Measurements from ENCODE around the gene MRAP.

DNA sequence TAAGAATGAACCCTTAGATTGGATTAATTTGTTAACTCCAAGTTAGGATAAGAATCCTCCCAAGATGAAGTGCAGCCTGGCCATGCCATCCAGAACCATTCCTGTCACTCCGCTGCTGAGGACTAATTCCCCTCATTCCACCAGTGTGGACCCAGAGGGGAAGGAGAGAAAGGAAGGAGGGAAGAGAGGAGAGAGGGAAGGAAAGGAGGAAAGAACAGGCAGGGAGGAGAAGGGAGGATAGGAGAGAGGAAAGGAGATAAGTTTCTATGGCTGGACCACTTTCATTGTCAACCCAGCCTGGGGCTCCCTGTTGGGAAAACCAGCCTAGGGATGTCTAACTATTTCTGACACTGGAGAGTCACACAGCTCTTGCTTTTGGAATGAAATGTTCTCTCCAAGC is 4.7 kb downstream of the MRAP start:
- TF ChIP-seq, protein P1, sequence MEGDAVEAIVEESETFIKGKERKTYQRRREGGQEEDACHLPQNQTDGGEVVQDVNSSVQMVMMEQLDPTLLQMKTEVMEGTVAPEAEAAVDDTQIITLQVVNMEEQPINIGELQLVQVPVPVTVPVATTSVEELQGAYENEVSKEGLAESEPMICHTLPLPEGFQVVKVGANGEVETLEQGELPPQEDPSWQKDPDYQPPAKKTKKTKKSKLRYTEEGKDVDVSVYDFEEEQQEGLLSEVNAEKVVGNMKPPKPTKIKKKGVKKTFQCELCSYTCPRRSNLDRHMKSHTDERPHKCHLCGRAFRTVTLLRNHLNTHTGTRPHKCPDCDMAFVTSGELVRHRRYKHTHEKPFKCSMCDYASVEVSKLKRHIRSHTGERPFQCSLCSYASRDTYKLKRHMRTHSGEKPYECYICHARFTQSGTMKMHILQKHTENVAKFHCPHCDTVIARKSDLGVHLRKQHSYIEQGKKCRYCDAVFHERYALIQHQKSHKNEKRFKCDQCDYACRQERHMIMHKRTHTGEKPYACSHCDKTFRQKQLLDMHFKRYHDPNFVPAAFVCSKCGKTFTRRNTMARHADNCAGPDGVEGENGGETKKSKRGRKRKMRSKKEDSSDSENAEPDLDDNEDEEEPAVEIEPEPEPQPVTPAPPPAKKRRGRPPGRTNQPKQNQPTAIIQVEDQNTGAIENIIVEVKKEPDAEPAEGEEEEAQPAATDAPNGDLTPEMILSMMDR (IDR thresholded peaks at IDR 0.05) = no peak
- TF ChIP-seq POLR2A (IDR thresholded peaks at IDR 0.05) = no peak
